NB4 (cell line): ENCODE results near the gene TPSB2.
"Not testable (repeated sequence)": the region's sequence is repeated elsewhere in the genome, so short reads cannot be mapped to it uniquely, and the experiment has no call there.

Source experiments
- CTCF ChIP-seq: IDR thresholded peaks from one replicate; pipeline ENCODE4 v1.5.1; 2012; ENCODE audit warnings: low read depth, low read length
- MYC ChIP-seq: IDR thresholded peaks from 2 replicates; pipeline ENCODE4 v1.6.1; 2011; ENCODE audit warnings: low read depth, low read length
- POLR2A ChIP-seq: IDR thresholded peaks from 2 replicates; pipeline ENCODE4 v1.6.1; 2011; ENCODE audit warnings: mild to moderate bottlenecking; ENCODE audit not compliant: insufficient read length; ENCODE audit errors: extremely low read depth

GRCh38 chr16:1255276-1256122 lies 25.5 kb upstream of the TPSB2 start, which contains the start of gene TPSD1:
- not testable (repeated sequence) for TF ChIP-seq CTCF, MYC, POLR2A
